GM19193 (cell line): ENCODE data around the gene MAML2.

Source experiments
- POLR2A ChIP-seq: IDR thresholded peaks from 4 replicates; pipeline ENCODE4 v1.6.1; 2011; ENCODE audit not compliant: insufficient read depth, insufficient read length; ENCODE audit errors: extremely low read depth

The MAML2 gene

GRCh38 chr11:96232132-96232531, 110.9 kb downstream of the MAML2 start:
- no peak for TF ChIP-seq POLR2A

GRCh38 chr11:96230686-96231085, 112.3 kb downstream of the MAML2 start:
- TF ChIP-seq POLR2A = no peak

- TF ChIP-seq POLR2A = no peak
Measured at GRCh38 chr11:96229354-96229977, 113.5 kb downstream of the MAML2 start.

- TF ChIP-seq POLR2A = no peak
Measured at GRCh38 chr11:96228910-96229309, 114.1 kb downstream of the MAML2 start.

GRCh38 chr11:96228473-96228891, 114.5 kb downstream of the MAML2 start:
- TF ChIP-seq POLR2A = no peak

- TF ChIP-seq POLR2A = no peak
Measured at GRCh38 chr11:96227244-96227643, 115.8 kb downstream of the MAML2 start.

GRCh38 chr11:96223083-96223482, 119.9 kb downstream of the MAML2 start:
- no peak for TF ChIP-seq POLR2A

GRCh38 chr11:96222102-96222501, 120.9 kb downstream of the MAML2 start:
- TF ChIP-seq POLR2A = no peak

GRCh38 chr11:96221244-96222070, 121.5 kb downstream of the MAML2 start:
- no peak for TF ChIP-seq POLR2A

- TF ChIP-seq POLR2A = no peak
Measured at GRCh38 chr11:96219981-96220623, 122.9 kb downstream of the MAML2 start.

GRCh38 chr11:96218901-96219300, 124.1 kb downstream of the MAML2 start:
- TF ChIP-seq POLR2A = no peak

GRCh38 chr11:96218006-96218405, 125.0 kb downstream of the MAML2 start:
- no peak for TF ChIP-seq POLR2A

- TF ChIP-seq POLR2A = no peak
Measured at GRCh38 chr11:96217206-96217605, 125.8 kb downstream of the MAML2 start.

- TF ChIP-seq POLR2A = no peak
Measured at GRCh38 chr11:96215826-96216225, 127.2 kb downstream of the MAML2 start.

- TF ChIP-seq POLR2A = no peak
Measured at GRCh38 chr11:96215110-96215782, 127.7 kb downstream of the MAML2 start.
